Body of pancreas (tissue), 4 donors: ENCODE data around the gene SSH2.

Experiments used
- CTCF ChIP-seq, 7 experiments: fragments of 450-650 bp in 4 of 7; fragments of 200-600 bp in 3 of 7; sonication (generic) in 3 of 7; IDR thresholded peaks; one replicate each; pipeline ENCODE4 v1.5.1; 2016 to 2019; ENCODE audit warnings: antibody characterized with exemption in 7 of 7
- POLR2A ChIP-seq, 3 donors: fragments of 450-650 bp; IDR thresholded peaks; one replicate each; pipeline ENCODE4 v1.6.1; 2016; ENCODE audit warnings: antibody characterized with exemption in 3 of 3, mild to moderate bottlenecking in 2 of 3

DNA sequence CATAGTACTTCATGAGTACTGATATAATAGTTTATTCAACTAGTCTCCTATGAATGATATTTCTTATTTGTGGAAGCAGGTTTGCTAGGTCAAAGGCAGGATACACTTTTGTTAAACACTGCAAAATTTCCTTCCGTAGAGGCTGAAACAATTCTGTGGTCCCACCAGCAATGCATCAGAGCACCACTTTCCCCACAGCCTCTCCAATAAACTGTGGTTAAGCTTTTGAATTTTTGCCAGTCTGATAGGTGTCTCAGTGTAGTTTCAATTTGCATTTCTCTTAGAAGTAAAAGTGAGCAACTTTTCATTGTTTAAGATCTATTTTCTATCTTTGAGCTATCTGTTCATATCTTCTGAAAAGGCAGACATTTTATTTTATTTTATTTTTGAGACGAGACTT is 270.9 kb downstream of the SSH2 start:
- TF ChIP-seq CTCF (IDR thresholded peaks at IDR 0.05) (no peak), POLR2A (IDR thresholded peaks at IDR 0.05) (no peak)
